A549 (cell line): Measurements from ENCODE around the gene FRRS1L.

Source experiments
- CTCF ChIP-seq: fragments of >200 bp; sonication (Bioruptor Twin); formaldehyde crosslinking; IDR thresholded peaks from 3 replicates; pipeline ENCODE4 v1.5.1; 2016
- MAX ChIP-seq: IDR thresholded peaks from 2 replicates; pipeline ENCODE4 v1.6.1; 2012
- RAD21 ChIP-seq, 2 experiments: fragments of >200 bp in 1 of 2; sonication (Bioruptor Twin) in 1 of 2; formaldehyde crosslinking in 1 of 2; IDR thresholded peaks in 1 of 2; conservative IDR thresholded peaks in 1 of 2; 2 replicates in 1 of 2; 3 replicates in 1 of 2; pipeline ENCODE4 v1.6.1; 2012 to 2018; ENCODE audit warnings: inconsistent platforms in 1 of 2

GRCh38 chr9:109107402-109108240 is 59.4 kb downstream of the FRRS1L start:
- TF ChIP-seq CTCF = no peak
- TF ChIP-seq RAD21 (conservative IDR thresholded peaks at IDR 0.05 in 1 of 2, IDR thresholded peaks at IDR 0.05 in 1 of 2) = no peak
- no peak for TF ChIP-seq MAX
